PFSK-1 (cell line): ENCODE measurements around the gene CSRP2.

ENCODE experiments used
- FOXP2 ChIP-seq: optimal IDR thresholded peaks from 2 replicates; pipeline ENCODE3; 2011; ENCODE audit warnings: borderline replicate concordance, control low read depth, inconsistent platforms; ENCODE audit not compliant: insufficient read depth; ENCODE audit errors: extremely low read length, extremely low read depth
- POLR2AphosphoS5 ChIP-seq: IDR thresholded peaks from 2 replicates; pipeline ENCODE4 v1.6.1; 2012; ENCODE audit warnings: low read depth, mild to moderate bottlenecking, control low read depth, low read length, moderate library complexity
- TAF1 ChIP-seq: IDR thresholded peaks from 2 replicates; pipeline ENCODE4 v1.6.1; 2012; ENCODE audit warnings: low read length, control low read depth, borderline replicate concordance; ENCODE audit not compliant: insufficient read depth
- TF ChIP-seq, protein P1 (sequence below), 2 experiments: IDR thresholded peaks; 2 replicates each; pipeline versions ENCODE4 v1.6.1 to v1.8.0; 2011 to 2012; ENCODE audit warnings: low read depth in 2 of 2, low read length in 2 of 2, control low read depth in 1 of 2, inconsistent platforms in 1 of 2, mild to moderate bottlenecking in 1 of 2, moderate library complexity in 1 of 2; ENCODE audit not compliant: insufficient read depth in 1 of 2

DNA sequence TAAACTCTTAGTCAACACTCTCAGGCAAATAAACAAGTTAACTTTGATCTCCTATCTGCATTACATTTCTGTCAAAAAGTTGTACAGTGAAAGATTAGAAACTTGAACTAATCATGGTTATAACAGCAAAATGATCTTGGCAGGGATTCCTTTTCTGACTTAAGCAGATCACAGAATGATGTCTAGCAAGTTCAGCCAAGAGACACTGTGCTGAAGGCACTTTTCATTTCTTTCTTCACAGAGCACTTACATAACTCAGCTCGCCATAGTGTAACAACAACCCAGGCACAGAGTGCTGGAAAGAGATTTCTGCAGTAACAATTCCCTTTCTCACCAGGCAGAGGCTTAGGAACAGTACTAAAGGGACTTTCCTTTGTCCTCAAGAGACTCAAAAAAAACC is 19.6 kb upstream of the CSRP2 start:
- TF ChIP-seq POLR2AphosphoS5: no peak
- no peak for TF ChIP-seq TAF1
- TF ChIP-seq, protein P1, sequence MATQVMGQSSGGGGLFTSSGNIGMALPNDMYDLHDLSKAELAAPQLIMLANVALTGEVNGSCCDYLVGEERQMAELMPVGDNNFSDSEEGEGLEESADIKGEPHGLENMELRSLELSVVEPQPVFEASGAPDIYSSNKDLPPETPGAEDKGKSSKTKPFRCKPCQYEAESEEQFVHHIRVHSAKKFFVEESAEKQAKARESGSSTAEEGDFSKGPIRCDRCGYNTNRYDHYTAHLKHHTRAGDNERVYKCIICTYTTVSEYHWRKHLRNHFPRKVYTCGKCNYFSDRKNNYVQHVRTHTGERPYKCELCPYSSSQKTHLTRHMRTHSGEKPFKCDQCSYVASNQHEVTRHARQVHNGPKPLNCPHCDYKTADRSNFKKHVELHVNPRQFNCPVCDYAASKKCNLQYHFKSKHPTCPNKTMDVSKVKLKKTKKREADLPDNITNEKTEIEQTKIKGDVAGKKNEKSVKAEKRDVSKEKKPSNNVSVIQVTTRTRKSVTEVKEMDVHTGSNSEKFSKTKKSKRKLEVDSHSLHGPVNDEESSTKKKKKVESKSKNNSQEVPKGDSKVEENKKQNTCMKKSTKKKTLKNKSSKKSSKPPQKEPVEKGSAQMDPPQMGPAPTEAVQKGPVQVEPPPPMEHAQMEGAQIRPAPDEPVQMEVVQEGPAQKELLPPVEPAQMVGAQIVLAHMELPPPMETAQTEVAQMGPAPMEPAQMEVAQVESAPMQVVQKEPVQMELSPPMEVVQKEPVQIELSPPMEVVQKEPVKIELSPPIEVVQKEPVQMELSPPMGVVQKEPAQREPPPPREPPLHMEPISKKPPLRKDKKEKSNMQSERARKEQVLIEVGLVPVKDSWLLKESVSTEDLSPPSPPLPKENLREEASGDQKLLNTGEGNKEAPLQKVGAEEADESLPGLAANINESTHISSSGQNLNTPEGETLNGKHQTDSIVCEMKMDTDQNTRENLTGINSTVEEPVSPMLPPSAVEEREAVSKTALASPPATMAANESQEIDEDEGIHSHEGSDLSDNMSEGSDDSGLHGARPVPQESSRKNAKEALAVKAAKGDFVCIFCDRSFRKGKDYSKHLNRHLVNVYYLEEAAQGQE (IDR thresholded peaks at IDR 0.05; ENCODE audit: insufficient read depth in 1 of 2, low read depth in 2 of 2, low read length in 2 of 2): no peak
- TF ChIP-seq FOXP2: no peak
